NCI-H1105 (cell line): ENCODE results near the gene COX17.

Experiments used
- DNase-seq: peaks from one replicate; lab custom pipeline; 2025; lab: John Stamatoyannopoulos, UW

COX17 gene

DNA sequence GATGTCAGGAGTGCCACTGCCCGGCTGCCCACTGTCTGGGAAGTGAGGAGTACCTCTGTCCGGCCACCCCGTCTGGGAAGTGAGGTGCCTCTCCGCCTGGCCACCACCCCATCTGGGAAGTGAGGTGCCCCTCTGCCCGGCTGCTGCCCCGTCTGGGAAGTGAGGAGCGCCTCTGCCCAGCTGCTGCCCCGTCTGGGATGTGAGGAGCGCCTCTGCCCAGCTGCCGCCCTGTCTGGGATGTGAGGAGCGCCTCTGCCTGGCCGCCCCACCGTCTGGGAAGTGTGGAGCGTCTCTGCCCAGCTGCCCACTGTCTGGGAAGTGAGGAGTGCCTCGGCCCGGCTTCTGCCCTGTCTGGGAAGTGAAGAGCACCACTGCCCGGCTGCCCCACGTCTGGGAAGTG, 3.3 kb downstream of the COX17 start:
- no peak for DNase-seq

DNA sequence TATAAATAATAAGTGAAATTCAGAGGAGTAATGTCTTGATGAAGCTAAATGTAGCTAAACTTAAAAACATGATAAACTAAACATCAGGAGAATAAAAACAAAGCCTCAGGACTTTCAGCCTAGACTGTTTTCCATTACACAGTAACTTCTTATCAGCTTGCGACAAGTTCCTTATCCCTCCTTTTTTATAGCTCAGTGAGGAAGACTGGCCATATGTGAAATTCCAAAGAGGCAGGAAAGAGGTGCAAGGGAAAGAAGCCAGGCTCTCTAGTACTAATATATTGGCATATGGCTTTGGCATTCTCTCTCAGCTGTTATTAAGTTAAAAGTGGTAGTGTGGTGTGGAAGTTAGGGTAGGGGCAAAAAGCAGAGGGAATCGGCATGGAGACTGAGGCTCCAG, 4.4 kb downstream of the COX17 start:
- no peak for DNase-seq

DNA sequence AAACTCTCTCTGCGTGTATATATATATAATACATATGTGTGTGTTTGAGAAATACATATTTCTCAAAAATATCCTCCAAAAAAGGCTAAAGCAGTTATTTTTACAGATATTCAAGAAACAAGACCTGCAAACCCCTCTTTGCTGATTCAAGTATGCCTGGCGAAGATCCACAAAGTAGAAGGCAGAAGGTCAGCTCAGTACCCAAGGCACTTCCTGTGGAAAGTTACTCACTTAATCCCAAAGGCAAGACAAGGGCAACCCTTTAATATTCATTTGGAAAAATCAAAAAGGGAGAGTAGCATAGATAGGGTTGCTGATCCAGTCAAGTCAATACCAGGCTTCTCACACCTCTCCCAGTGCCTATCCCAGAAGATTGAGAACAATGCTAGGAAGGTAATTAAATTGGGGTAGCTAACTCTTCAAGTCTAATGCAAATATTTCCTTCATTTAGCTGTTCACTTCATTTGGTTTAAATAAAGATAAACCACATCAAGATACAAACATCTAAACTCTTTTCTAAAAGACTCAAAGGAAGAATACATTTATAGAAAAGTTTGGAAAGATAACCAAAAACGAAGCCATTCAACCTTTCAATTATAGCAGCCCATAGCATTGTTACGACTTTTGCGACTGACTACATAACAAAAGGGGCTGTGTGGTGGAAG, 7.2 kb downstream of the COX17 start:
- DNase-seq, result no peak

DNA sequence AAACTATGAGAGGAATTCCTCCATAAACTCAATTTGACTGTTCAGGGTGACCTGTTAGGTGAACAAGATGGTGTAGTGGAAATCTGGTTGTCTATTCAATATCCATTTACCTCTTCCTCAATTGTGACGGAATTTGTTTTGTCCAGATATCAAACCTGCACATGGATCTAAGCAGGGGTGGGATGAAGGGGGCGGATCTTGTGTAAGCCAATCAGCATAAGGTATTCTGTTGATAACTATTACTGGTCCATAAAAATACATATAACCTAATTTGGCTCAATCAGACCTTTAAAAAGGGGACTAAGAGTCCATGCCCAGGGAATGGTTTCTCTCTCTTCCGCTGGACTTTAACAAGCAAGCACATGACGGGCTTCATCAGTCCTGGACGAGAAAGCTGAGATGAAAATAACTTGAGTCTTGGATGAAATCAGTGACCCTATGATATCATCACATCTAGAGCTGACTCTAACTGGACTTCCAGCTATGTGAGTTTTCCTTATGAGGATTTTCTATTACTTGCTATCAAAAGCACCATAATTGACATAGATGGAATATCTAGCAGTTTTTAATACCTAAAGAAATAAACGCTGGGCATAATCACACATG, 11.1 kb downstream of the COX17 start:
- no peak for DNase-seq

DNA sequence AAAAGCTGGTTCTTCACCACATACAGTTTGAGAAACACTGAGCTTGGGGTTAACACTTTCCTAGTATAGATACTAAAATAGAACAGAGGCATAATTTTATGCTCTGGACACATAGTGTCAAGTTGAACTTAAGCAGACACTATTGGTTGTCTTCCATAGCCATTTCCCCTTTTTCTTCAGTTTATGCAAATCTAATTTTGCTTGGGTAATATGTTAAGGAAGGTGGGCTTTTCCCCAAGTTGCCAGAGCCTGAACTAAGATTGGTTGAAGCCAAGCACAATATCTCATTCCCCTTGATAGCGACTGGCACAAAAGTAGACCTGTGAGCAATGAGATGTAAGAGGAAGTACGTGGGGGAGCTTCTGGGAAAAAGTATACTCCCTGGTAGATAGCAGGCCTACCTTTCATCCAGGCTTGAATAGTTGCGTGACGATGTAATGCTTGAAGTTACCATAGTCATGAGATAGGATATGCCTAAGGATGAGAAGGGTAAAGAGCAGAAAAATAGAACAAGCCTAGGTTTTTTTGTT, 12.3 kb downstream of the COX17 start:
- DNase-seq, result no peak

DNA sequence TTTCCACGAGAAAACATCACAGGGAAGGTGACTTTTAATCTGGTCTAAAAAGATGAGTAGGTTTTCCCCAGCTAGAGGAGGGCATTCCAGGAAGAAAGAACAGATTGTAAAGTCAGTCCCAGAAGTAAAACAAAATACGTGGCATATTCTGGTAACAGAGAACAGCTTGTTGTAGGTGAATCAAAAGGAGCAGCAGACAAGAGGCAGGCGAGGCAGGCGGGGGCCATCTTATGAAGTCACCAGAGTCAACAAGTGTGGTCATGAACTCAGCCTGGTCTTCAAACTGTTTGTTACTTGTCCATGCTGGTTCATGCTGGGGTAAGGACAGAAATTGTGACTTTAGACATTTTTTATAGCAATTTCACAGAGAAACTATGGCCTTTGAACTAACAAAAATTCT, 12.8 kb downstream of the COX17 start:
- DNase-seq, result no peak

DNA sequence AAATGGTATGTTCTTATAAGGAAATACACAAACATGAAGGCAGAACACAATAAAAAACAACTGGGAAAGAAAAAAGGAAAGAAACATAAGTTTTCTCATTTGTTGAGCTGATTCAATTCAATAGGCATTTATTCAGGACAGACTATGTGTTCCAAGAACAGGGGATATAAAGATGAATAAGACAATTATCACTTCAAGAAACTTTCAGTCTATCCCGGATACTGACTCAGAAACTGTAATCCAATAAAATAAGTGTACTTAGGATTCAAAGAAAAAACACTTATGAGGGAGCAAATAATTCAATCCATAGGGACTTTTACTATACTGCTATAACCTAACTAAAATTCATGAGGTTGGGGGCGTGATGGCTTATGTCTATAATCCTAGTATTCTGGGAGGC, 13.3 kb downstream of the COX17 start:
- no peak for DNase-seq

DNA sequence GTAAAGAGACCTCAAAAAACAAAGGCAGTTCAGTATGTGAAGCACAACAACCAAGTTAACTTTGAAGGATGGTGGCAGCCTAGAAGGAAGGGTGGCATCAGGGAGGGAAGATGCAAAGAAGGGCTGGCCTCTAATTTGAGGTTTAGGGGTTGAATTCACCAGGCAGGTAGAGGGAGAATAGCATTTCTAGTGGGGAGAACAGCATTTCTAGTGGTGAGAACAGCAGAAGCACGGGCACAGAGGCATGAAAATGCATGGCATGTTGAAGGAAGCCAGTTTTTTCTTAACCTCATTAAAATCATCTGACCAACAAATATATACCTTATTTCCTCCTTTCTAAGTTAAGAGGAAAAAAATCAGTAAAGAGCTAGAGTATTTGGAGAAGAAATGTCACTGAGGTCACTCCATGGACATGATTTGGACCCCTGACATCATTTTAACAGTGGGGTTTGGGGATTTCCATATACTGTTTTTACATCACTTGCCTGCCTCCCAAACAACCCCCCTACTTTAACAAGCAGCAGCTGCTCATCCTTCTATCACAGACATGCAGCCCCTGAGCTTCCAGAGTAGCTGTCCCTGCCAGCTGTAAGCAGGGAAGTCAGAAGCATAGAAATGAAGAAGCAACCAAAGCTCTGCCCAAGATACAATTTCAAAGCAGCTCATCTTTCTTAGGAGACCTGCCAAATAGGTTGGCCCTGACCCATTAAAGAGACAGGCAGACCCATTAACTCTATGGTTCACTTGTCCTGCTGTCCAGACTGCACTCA, 14.4 kb downstream of the COX17 start:
- no peak for DNase-seq

DNA sequence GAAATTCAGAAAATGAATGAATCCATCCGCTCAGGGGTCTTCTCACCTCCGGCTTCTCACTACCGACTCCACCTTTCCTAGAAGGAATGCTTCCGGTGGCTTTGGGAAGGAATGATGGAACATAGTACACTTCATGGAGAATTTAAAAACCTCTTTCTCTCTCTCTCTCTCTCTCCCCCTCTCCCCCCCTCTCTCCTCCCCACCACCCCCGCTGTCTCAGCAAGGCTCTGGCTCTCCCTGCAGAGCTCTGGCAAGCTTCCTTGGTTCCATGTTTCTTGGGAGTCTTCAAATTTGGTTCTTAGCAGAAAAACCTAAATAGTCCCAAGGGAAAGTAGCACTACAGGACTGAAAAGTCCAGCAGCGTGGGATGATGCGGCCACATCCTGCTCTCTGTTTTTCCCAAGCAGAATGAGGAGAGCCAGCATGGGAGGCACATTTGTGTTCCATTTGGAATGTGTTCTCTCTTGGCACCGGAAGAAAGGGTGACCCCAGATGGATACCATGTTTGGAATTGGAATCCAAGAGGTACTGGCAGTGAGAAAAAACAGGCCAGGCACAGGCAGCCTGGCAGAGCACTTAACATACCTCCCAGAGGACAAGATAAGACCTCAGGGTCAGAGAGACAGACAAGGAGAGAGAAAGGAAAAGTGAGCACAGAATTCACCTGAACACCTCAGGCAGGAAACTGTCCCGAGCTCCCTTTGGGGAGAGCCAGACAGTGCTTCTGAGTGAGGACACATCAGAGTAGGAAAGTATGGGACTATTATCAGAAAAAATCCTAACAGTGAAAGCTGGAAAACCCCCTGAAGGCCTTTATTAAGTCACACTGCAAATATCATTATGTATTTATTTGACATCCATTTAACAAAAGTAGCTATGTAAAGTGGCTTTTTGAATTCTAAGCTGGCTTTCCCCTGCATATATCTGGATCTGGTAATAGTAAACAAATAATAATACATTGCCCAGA, 16.4 kb downstream of the COX17 start, which contains the start of gene POPDC2:
Gene POPDC2, minus strand, starts transcription at position 116 of the 967 bp plus-strand sequence. CDS start 166 bp downstream, outside the sequence.
- DNase-seq, result no peak

DNA sequence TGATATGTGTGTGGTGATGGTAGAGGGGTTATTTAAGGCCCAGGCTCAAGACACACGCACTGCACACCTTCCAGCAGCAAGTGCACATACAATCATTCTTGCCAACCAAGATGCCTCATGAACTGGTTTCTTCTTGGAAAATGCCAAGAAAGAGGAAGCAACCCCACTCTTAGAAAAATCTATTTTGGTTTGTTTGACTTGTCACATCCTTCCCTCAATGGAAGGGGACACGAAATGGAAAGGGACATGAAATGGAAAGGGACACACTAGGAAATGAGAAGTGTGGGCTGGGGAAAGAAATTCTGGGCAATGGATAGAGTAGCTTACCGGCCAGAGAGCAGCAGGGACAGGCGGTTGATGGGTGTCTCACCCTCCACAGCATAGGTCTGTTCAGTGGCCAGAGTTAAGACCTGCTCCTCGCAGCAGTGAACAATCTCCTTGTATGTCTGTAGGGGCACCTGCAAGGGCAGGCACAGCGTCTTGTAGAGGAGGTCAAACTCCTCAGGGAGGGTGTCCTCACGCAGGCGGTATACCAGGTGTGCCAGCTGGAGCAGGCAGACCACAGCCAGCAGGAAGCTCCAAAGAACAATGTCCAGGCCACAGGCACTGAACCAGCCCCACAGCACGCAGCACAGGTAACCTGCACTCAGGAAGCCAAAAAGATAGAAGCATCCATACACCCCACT, 17.5 kb downstream of the COX17 start:
- no peak for DNase-seq

DNA sequence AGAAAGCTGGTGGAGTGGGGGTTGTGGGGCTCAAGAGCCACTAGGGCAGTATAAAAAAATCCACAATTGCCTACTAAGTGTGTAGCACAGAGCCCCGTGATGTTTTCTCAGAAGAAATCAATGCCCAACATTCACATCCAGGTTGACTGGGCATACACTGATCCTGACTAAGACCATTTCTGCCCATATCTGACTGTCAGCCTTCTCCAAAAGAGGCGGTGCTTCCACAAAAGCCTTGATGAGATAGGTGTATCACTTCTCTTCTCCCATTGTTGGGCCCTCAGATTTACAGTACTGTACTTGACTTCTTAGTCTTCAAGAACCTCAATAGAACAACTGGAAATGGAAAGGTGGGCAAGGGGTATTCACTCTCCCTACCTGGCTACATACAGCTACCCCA, 18.2 kb downstream of the COX17 start:
- DNase-seq, result no peak

DNA sequence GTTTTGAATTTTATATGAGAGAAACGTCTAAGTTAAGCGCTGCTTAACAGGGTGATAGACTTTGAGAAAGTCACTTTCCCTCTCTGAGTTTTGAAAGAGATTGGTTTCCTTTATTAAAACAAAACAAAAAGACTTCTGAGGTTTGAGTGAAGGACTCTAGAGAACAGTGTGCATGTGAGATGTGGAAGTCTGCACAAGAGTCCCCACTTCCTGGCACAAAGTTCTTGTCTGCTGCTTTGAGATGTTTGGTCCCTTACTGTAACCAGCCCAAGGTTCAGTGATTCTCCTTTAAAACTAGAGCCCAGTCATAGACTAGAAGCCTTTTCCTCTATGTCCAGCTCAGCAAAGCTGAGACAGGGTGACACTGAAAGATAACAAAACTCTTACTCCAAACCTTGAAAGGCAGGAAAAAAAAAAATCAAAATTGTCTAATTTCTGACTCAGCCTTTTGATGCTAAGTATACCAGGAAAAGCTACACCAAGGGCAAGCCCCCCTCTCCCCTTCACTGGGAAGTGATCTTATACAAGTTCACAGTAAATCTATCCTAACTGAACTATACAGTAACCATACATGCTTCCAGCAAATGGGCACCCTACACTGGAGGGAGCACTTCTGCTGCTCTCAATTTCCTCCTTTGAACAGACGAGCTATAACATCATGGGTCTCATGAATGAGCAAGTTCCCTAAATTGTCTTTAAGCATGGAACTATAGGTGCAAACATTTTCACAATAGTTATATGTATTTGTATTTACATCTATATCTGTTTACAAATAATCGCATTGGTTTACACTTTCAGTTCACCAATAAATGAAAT, 19.1 kb downstream of the COX17 start:
- DNase-seq, result no peak

DNA sequence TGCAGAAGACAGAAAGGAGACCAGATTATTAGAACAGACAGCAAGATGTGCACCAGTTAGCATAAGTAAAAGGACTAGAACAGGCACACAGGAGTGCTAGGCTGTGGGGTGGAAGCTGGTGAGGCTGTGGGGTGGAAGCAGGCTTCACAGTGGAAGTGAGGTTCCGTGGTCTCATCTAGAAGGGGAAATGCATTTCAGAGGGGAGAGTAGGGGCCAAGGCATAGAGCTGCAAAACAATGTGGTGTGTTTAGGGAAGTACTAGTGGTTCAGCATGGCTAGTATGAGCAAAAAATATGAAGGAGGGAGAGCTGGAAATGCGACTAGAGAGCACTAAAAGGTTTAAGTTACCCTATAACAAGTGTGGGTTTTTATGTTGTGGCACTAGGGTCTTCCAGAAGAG, 23.3 kb downstream of the COX17 start:
- no peak for DNase-seq

DNA sequence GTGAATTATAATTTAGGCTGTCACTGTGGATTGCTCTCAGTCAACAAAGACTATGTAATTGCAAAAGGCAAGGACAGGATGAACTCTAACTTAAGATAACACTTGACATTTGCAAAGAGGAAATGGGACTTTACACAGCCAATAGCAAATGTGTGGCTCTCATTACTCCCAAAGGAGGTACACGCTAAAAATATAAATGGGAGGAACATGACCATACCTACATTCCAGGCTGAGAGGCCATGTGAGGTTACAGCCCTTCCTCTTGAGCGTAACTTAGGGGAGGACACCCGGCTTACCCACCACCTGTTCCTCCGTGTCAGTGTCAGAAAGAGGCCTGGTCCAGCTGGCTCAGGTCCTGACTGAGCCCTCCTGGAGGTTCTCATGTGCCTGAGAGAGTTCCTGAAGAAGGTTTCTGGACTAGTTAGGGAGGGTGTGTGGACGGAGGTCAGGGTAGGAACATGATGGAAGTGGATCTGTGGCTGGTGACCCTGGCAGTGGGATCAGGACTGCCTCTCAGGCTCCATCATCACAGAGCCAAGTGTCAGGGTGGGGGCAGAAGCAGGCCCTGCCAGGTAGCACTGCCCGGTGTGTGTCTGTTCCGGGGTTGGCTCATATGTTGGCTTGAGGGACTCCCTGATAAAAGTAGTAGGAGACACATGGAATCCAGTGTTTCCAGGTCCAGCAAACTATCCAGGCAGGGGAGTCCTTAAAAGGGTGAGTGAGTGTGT, 24.7 kb downstream of the COX17 start:
- no peak for DNase-seq

DNA sequence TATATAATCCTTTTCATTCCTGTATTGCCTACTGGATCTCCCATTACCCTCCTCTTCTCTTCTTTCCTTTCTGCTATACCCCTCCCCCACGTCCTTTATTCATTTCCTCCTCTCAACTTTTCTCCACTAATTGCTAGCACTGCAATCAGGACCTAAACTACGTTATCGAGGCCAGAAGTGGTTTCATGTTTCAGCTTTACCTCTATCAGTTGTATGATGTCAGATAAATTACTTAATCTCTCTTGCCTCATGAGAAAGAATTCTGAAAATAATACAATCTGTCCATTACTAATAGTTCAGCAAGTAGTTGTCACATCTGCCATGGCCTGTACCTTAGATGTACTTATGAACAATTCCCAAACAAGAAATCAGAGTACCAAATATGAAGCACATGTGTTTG, 27.4 kb downstream of the COX17 start:
- peak; percentile 59 for DNase-seq

DNA sequence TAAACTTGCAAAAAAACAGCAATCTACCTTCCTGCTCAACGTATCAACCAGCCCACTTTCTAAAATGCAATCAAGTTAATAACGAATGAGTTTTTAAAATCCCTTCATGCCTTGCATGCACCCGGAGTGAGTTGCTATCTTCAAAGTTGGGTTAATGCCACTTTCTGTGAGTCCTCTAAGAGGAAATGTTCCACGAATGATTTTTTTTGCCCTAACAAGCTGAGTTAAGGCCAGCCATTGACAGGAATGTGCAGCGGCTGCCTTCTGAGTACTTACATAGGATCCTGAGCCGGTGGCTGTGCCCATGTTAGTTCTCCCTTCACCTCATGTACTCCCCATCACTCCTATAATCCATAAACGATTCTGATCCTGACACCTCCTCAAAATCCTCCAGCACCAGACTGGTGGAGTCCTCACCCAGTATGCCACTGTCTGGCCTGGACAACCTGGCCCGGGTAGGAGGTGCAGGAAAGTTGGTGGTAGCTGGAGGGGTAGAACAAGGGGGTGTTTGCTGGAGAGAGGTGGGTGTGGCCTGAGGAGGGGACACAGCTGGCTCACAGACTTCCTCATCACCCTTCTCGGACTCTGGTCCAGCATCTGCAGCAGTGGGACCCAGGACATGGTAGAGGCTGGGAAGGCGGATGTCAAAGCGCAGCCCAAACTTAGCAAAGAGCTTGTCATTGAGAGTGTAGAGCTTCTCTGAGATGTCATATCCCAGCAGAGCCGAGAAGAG, 29.2 kb downstream of the COX17 start:
- no peak for DNase-seq

DNA sequence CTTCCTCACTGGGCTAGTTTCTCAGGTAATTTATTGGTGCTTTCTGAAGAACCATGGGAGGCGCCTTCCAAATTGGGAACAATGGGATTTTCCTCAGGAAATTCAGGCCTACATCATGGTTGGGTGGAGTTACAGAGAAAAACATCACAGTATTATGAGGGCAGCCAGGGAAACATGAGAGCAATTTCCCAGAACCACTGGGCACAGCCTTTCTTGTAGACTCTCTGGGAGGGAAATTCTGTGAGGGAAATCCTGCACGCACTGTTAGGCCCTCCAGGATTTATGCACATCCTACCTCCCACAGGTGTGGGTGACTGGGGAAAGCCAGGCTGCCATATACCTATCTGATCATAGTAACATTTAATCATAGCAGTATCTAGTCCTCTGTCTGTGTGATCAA, 30.0 kb downstream of the COX17 start:
- DNase-seq, result no peak

DNA sequence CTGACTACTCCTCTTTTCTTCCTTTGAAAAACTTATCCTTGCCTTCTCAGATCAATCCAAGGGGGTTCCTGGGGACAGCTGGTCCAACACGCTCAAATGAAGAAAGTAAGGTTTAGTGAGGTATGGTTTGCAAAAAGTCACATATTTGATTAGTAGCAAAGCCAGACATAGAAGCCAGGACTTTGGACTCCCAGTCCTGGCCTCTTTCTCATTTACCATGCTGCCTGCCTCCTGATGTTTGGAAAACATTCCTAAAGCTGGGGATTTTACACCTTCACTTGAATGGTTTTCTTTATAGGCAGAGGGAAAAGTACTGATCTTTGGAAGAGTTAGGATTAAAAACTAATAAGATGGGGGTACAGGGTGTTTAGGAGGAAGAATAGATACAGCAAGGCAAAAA, 31.4 kb downstream of the COX17 start:
- DNase-seq, result no peak

DNA sequence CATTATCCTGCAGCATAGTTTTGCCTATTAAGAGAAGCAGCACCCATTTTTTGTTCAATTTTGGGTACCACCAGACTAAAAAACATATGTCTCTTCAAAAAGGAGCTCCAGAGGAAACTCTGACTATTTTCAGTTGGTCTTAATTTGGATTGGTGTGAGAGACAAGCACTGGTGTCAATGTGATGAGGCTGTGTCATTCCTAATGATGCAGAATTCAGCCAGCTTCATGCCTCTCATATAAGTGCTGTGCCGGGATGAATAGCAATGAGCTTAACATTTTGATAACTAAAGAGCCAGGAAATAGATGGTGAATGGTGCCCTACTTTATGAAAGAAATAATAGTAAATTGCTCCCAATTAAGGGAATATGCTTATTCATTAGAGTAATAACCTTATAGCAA, 32.7 kb downstream of the COX17 start:
- DNase-seq, result no peak
